ENCODE data around the gene PCDHA3. TPM values are rescaled to one million over a fixed set of nuclear protein-coding genes. Genes with fewer than 3 reads are reported as not detected.

The PCDHA3 gene
- polyA plus RNA-seq (2011; rRNA removed) (0.20 and 0.27 TPM in 2 replicates), polyA minus RNA-seq (2011; rRNA and poly(A)+ RNA removed) (0.09 and 0.13 TPM in 2 replicates)

DNA sequence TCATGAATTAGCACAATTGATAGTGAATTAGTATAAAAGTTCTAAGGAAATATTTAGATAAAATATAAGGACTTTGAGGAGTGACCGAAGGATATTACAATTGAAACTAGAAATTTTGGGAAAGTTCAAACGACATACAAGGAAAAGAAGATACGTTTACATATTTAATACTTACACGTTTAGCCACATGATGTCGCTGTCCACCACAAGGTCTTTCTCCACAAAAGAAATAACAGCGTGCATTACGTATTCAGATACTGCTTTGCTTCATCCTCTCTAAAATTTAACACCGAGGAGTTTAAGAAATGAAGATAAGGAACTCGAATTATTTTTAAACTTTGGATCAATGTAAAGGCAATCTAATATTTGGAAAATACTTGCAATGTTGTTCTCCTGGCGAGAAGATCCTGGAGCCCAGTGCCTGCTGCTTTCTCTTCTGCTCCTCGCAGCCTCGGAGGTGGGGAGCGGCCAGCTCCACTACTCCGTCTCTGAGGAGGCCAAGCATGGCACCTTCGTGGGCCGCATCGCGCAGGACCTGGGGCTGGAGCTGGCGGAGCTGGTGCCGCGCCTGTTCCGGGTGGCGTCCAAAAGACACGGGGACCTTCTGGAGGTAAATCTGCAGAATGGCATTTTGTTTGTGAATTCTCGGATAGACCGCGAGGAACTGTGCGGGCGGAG is at the start of gene PCDHA3:
Gene PCDHA3 (plus strand): TSS at position 242 of the 678 bp plus-strand sequence.
- Histone ChIP-seq H3K4me3 (ENCODE audit: low read depth, low read length) (no peak within 1 kb of the TSS), H3K27me3 (ENCODE audit: control insufficient read depth, insufficient read depth, low read length) (no peaks in the 10 kb centered on the region), H3K9me3 (ENCODE audit: control insufficient read depth, insufficient read depth, low read length) (peaks cover 35% of the 10 kb centered on the region), H3K27ac (ENCODE audit: low read depth, low read length) (no peak within 1 kb of the TSS)
- no peak for DNase-seq (ENCODE audit: low read depth, low spot score)
- TF ChIP-seq, protein P1, sequence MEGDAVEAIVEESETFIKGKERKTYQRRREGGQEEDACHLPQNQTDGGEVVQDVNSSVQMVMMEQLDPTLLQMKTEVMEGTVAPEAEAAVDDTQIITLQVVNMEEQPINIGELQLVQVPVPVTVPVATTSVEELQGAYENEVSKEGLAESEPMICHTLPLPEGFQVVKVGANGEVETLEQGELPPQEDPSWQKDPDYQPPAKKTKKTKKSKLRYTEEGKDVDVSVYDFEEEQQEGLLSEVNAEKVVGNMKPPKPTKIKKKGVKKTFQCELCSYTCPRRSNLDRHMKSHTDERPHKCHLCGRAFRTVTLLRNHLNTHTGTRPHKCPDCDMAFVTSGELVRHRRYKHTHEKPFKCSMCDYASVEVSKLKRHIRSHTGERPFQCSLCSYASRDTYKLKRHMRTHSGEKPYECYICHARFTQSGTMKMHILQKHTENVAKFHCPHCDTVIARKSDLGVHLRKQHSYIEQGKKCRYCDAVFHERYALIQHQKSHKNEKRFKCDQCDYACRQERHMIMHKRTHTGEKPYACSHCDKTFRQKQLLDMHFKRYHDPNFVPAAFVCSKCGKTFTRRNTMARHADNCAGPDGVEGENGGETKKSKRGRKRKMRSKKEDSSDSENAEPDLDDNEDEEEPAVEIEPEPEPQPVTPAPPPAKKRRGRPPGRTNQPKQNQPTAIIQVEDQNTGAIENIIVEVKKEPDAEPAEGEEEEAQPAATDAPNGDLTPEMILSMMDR (IDR thresholded peaks at IDR 0.05; ENCODE audit: low read depth, low read length) = no peak; the same call in 1 of the 2 replicates
- ChIA-PET CTCF (no interaction called here), POLR2A (no interaction called here)

DNA sequence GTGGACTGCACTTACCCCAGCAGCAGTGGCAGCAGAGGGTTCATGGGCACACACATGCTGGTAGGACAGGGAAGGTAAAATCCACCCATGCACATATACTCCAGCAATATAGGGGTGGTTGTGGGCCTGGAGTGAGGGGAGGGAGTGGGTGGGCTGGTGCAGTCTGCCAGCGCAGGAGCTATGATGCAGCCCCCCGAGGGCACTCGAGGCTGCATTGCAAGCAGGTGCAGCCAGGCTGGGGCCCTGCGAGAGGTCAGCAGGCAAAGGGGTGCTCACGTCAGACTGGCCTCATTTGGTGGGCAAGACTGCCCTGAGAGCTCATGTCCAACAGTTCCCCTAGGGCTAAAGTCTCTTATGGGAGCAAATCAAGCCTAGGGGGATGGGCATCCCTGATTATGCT is 47.3 kb upstream of the PCDHA3 start:
- POLR2A ChIA-PET = no interaction called here

DNA sequence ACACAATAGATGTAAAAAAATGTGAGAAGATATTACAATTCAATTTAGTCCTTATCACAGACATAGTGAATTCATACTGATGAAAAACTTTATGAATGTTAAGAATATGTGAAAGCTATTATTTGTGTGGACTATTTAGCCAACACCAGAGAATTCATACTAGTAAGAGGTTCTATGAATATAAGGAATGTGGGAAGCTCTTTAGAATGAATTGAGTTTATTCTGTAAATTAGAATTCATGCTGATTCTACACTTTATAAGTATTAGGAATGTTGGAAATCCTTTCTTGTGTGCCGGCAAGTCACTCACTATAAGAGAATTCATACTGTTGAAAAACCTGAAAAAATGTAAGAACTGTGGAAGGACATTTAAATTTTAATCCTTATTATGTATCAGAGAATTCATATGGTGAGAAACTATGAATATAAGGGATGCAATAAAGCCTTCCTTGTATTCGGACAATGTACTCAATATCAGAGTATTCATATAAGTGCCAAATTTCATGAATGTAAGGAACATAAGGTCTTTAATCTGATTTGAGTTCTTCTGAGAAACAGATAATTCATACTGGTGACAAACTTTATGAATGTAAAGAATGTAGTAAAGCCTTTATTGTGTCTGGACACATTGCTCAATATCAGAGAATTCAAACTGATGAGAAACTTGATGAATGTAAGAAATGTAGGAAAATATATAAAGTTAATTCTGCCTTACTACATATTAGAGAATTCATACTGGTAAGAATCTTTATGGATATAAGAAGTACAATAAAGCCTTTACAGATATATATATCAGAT is 36.5 kb upstream of the PCDHA3 start:
- ChIA-PET CTCF (no interaction called here), POLR2A (no interaction called here)
- DNase-seq (ENCODE audit: low read depth, low spot score) = no peak
- Histone ChIP-seq H3K27me3 (ENCODE audit: control insufficient read depth, insufficient read depth, low read length) (no peaks in the 10 kb centered on the region), H3K9me3 (ENCODE audit: control insufficient read depth, insufficient read depth, low read length) (peaks cover 35% of the 10 kb centered on the region), H3K4me3 (ENCODE audit: low read depth, low read length) (no peak overlapping the region), H3K27ac (ENCODE audit: low read depth, low read length) (no peak overlapping the region)
- TF ChIP-seq, protein P1 (IDR thresholded peaks at IDR 0.05; ENCODE audit: low read depth, low read length) = no peak

More for the DNA sequence above, 47.3 kb upstream of the PCDHA3 start:
- H3K27me3 ChIP-seq (ENCODE audit: control insufficient read depth, insufficient read depth, low read length) = no peaks in the 10 kb centered on the region
- H3K27ac ChIP-seq (ENCODE audit: low read depth, low read length) = no peak overlapping the region
- no peak for DNase-seq (ENCODE audit: low read depth, low spot score)
- CTCF ChIA-PET = no interaction called here
- TF ChIP-seq, protein P1 (IDR thresholded peaks at IDR 0.05; ENCODE audit: low read depth, low read length) = no peak
- peaks cover 18% of the 10 kb centered on the region for H3K9me3 ChIP-seq (ENCODE audit: control insufficient read depth, insufficient read depth, low read length)
- no peak overlapping the region for H3K4me3 ChIP-seq (ENCODE audit: low read depth, low read length)

DNA sequence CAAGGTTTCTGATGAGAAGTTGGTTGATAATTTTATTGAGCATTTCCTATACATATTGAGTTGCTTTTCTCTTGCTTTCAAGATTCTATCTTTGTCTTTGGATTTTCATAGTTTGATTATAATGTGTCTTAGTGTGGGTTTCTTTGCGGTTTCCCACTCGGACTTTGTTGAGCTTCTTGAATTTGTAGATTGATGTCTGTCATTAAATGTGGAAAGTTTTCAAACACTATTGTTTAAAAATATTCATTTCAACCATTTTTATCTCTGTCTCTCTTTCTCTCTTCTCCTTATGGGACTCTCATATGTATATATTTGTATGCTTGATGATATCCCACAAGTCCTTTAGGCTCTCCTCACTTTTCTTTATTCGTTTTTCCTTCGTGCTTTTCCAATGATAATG is 33.4 kb upstream of the PCDHA3 start:
- Histone ChIP-seq H3K27me3 (ENCODE audit: control insufficient read depth, insufficient read depth, low read length) (no peaks in the 10 kb centered on the region), H3K4me3 (ENCODE audit: low read depth, low read length) (no peak overlapping the region), H3K9me3 (ENCODE audit: control insufficient read depth, insufficient read depth, low read length) (peaks cover 30% of the 10 kb centered on the region), H3K27ac (ENCODE audit: low read depth, low read length) (no peak overlapping the region)
- TF ChIP-seq, protein P1 (IDR thresholded peaks at IDR 0.05; ENCODE audit: low read depth, low read length) = no peak
- CTCF ChIA-PET = no interaction called here
- POLR2A ChIA-PET = no interaction called here
- no peak for DNase-seq (ENCODE audit: low read depth, low spot score)

DNA sequence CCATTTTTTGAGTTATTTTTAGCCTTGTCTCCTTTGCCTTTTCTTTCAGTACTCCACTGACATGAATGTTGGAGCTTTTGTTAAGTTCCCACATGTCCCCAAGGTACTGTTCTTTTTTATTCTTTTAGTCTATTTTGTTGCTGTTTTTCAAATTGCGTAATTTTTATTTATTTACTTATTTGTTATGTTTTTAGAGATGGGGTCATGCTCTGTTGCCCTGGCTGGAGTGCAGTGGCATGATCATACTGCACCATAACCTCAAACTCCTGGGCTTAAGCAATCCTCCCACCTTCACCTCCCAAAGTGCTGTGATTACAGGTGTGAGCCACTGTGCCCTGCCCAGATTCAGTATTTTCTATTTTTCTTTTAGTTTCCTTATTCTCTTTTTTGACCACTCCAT is 20.3 kb upstream of the PCDHA3 start:
- peaks cover 33% of the 10 kb centered on the region for H3K9me3 ChIP-seq (ENCODE audit: control insufficient read depth, insufficient read depth, low read length)
- no peak overlapping the region for H3K4me3 ChIP-seq (ENCODE audit: low read depth, low read length)
- DNase-seq (ENCODE audit: low read depth, low spot score) = no peak
- ChIA-PET POLR2A (no interaction called here), CTCF (no interaction called here)
- no peak overlapping the region for H3K27ac ChIP-seq (ENCODE audit: low read depth, low read length)
- no peaks in the 10 kb centered on the region for H3K27me3 ChIP-seq (ENCODE audit: control insufficient read depth, insufficient read depth, low read length)
- TF ChIP-seq, protein P1 (IDR thresholded peaks at IDR 0.05; ENCODE audit: low read depth, low read length) = no peak
